Measurements from ENCODE around the gene NRSN1.

NRSN1 gene

GRCh38 chr6:24145690-24146131 lies 19.7 kb downstream of the NRSN1 start:
- no peak for DNase-seq

GRCh38 chr6:24146871-24147270 lies 20.9 kb downstream of the NRSN1 start:
- DNase-seq: no peak

- no peak for DNase-seq
Observed at GRCh38 chr6:24147511-24148153, 21.6 kb downstream of the NRSN1 start.

- DNase-seq: no peak
Observed at GRCh38 chr6:24148154-24148570, 22.1 kb downstream of the NRSN1 start.

GRCh38 chr6:24148684-24149083 lies 22.7 kb downstream of the NRSN1 start:
- no peak for DNase-seq

GRCh38 chr6:24149296-24149695 lies 23.3 kb downstream of the NRSN1 start:
- peak; percentile 6 for DNase-seq

GRCh38 chr6:24149836-24150235 lies 23.8 kb downstream of the NRSN1 start:
- peak; percentile 17 for DNase-seq

GRCh38 chr6:24152014-24152413 lies 26.0 kb downstream of the NRSN1 start:
- DNase-seq: no peak

- no peak for DNase-seq
Observed at GRCh38 chr6:24154121-24154520, 28.1 kb downstream of the NRSN1 start.

GRCh38 chr6:24157886-24158285 lies 31.9 kb downstream of the NRSN1 start:
- no peak for DNase-seq

- DNase-seq: no peak
Observed at GRCh38 chr6:24183584-24183983, 57.6 kb downstream of the NRSN1 start.

GRCh38 chr6:24186349-24186748 lies 60.3 kb downstream of the NRSN1 start:
- DNase-seq: no peak

GRCh38 chr6:24187965-24188577 lies 62.1 kb downstream of the NRSN1 start:
- no peak for DNase-seq

GRCh38 chr6:24188578-24189080 lies 62.6 kb downstream of the NRSN1 start:
- no peak for DNase-seq

- no peak for DNase-seq
Observed at GRCh38 chr6:24191346-24191745, 65.3 kb downstream of the NRSN1 start.

GRCh38 chr6:24193364-24193763 lies 67.3 kb downstream of the NRSN1 start:
- DNase-seq: no peak

GRCh38 chr6:24194978-24195700 lies 69.1 kb downstream of the NRSN1 start:
- DNase-seq: no peak

GRCh38 chr6:24195836-24196597 lies 70.0 kb downstream of the NRSN1 start:
- peak; percentile 53 for DNase-seq

Data from NCI-H146 (cell line).